NCI-H526 treated with DMSO at 0.1 percent for 48 hours (cell line): Measurements from ENCODE around the gene MAP4K2.

Experiments used
- DNase-seq: peaks from one replicate; lab custom pipeline; 2025; lab: John Stamatoyannopoulos, UW

The MAP4K2 gene

DNA sequence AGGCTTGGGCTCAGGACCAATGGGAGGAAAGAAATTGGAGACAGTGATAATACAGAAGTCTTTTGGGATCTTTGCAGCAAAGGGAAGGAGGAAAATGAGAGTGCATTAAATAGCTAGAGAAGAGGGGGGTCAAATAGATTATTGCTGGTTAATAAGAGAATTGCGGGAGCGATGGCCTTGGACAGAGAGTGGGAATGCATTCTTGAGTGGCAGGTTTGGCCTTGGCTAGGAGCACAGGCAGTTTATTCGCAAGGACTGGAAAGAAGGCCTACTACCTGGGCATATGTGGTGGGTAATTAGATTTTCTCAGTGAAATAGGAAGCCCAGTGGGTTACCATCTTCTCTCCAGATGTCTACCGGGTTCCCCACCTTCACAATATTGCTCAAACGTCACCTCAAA lies 10.8 kb upstream of the MAP4K2 start:
- no peak for DNase-seq

- DNase-seq: no peak
These were observed 7.9 kb upstream of the MAP4K2 start for GRCh38 chr11:64810891-64811272.

DNA sequence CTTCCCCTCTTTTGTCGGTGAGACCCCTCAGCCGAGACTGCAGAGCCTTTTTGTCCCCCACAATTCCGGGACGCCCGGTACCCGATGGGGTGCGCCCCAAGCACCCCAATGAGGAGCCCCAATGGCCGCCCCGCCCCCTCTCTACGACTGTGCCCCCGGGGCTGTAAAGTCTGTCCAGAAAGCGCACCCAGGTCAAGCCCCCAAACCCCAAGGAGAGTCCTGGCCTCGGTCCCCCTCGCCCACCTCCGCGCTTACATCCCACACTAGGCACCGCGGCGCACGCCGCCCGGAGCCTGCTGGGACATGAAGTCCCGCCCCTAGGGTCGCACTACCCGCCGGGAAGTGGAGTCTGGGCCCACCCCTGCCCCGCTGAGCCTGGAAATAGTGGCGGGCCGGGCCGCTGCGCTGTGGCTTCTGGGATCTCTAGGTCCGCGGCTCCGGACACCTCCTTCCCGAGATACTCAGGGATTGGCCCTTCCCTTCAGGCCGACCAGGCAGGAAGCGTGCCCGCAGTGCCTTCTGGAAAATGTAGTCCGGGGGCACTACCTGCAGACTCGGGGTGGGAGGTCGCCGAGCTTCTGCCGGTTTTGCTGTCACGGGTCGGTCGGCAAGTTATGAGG lies 7.4 kb upstream of the MAP4K2 start, which contains the start of gene MEN1:
Gene MEN1 (minus strand): TSS at position 281 of the 620 bp plus-strand sequence. CDS start 442 bp downstream, outside the sequence.
- peak; percentile 99 for DNase-seq

DNA sequence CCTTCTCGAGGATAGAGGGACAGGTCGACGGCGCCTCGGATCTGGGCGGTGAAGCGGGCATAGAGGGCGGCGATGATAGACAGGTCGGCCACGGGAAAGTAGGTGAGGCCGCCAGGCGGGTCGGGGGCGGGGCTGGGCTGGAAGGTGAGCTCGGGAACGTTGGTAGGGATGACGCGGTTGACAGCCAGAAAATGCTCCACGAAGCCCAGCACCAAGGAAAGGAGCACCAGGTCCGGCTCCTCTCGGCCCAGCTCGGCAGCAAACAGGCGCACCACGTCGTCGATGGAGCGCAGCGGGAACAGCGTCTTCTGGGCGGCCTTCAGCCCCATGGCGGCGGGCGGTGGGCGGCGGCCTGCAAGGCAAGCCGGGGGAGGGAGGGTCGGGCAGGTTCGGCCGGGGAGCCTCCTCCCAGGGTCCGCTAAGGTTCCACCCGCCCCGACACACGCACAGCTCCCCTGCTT lies 6.8 kb upstream of the MAP4K2 start:
- DNase-seq: peak; percentile 25

- DNase-seq: no peak
These were observed 2.5 kb upstream of the MAP4K2 start for GRCh38 chr11:64805481-64805880.

GRCh38 chr11:64804346-64805210 lies 1.6 kb upstream of the MAP4K2 start:
- DNase-seq: no peak

- DNase-seq: no peak
These were observed 882 bp upstream of the MAP4K2 start for GRCh38 chr11:64803846-64804345.

GRCh38 chr11:64802370-64803157 lies 450 bp downstream of the MAP4K2 start:
- DNase-seq: no peak

GRCh38 chr11:64801561-64802369 lies 1.2 kb downstream of the MAP4K2 start:
- DNase-seq: no peak

DNA sequence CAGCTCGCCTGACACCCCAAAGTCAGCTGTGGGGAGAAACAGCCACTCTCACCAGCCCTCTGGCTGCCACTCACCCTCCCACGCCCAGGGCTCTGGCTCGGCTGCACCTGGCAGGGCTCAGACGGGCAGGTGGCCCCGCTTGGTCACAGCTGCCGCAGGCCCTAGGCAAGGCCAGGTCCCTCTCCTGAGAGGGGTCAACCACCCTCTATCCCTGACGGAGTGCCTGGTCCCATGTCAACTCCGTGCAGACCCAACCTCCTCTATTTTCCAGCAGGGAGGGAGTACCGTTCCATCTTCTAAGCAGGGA lies 1.9 kb downstream of the MAP4K2 start:
- no peak for DNase-seq

DNA sequence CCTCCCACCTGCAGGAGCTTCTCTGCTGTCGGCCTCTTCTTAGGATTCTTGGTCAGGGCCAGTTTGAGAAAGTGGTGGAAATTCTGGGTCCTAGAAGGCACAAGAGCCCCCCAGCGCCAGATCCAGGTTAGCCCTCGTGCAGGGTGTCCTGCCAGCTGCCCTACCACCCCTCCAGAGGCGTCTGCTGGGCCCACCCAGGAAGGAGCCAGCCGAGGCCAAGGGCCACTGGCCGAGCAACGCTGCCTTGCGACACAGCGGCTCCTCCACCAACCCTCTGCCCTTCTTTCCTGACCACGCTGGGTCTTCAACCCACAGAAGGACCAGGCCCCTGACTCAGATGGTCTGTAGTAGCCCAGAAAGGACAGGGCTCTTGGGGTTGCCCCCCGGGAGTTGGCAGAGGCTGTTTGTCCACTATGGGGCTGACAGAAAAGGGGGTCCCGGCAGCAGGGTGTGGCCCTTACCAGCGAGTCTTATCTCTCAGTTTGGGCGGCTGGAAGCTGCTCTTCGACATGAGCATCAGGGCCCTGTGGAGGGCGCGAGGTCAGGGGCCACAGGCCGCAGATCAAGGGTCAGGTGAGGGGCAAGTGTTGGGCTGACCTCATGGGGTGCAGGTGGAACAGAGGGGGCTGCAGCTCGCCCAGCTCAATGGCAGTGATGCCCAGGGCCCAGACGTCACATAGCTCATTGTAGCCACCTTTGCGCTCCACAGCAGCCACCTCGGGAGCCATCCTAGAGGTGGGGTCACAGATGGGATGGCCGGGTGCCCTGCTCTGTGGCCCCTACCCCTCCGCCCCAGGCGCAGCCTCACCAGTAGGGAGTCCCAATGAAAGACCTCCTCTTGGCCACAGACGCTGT lies 2.5 kb downstream of the MAP4K2 start:
- DNase-seq: no peak

DNA sequence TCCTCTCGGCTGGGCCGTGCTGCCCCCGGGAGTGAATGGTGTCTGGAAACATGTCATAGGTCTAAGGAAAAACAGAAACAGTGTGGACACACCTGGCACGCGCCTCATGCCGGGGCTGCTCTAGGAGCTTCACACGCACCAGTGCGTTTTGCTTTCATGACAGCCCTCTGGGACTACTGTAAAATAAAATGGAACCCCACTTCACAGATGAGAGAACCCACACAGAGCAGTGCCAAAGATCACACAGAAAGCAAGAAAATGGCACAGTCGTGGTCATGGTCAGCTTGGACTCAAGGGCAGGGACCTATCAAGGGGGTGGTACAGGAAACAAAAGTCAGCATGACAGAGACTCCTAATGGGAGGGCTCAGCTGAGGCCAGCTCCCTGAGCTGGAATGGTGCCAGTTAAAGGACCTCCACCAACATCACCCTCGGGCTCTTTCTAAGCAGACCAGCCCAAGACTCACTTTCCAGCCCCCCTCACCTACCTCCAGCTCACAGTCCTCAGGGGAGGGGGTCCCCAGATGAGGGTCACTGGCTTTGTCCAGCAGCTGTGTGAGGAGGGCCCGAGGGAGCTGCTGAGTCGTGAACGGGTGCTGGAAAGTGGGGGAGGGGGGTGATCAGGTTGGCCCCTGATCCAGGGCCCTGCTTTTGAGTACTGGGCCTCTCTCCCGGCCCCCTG lies 3.3 kb downstream of the MAP4K2 start:
- no peak for DNase-seq

DNA sequence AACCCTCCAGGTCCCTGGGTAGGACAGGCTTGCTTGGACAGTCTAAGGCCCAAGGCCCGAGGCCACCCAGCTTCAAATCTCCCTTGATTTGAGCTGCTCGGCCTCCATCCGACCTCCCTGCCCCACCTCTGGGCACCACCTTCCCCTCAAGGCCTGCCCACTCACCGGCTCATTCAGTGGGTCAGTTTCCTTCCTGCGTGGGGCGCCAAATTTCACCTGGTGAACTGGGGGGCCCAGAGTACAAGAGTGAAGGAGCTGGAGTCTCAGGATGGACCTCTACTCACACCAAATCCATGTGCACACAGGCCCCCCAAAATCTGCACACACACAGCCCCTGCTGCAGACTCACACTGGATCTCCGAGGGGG lies 3.8 kb downstream of the MAP4K2 start:
- DNase-seq: no peak

DNA sequence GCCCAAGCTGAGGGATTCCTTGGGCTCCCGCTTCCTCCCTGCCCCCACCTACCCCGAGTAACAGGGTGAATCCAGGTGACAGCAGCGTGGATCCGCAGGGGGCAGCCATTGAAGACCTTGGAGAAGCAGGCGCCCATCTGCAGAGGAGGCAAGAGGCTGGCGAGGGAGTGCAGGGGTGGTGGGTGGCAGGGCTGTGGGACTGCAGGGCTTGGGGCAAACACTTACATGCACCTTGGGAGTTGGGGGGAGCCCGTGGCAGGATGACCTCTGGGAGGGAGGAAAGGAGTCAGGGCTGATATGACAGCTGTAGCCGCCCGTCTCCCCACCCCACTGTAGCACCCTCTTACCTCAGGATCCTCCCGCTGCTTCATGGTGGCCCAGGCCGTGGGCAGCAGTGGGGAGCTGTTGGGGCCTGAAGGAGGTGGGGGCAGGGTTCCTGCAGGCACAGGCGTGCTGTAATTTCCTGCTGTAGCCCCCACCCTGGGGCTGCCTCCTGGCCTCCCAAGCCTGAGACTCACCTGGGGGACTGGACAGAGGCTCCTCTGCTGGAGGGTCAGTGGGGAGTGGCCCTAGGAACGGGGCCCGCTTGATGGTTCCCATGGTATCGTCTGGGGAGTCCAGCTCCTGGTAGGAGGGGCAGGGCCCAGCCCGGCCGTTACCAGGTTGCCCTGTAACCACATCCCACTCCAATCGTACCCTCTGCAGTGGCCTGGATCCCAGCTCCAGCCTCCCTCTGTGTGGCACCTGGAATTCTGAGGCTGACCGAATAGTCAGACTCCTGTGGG lies 6.1 kb downstream of the MAP4K2 start:
- no peak for DNase-seq

DNA sequence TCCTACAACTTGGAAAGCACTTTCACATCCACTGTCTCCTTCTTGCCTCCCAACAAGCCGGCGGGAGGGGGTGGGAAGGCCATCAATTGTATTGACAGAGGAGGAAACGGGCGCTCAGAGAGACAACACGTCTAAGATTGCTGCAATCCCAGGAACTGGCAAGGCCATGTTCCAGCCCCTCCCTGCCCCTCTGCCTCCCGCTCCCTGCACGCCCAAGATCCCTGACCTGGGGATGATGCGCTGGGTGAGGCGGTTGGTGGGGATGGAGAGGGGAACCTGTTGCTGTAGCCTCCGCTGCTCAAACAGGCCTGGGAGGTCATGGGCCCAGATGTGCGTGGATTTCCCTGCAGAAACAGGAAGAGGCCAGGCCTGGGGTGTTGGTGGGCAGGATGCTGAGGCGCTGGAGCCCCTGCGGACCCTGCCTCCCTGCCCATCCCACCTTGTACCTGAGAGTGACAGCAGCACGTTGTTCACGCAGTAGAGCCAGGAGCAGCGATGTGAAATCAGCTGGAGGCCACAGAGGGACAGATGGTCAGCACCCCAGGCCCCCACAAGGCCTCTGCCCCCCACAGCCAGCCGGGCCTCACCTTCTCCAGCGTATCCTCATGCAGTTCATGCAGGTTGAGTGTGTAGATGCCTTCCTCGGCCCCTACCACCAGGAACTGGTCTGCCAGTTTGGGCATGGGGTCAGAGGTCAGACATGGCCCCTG lies 6.8 kb downstream of the MAP4K2 start:
- no peak for DNase-seq

DNA sequence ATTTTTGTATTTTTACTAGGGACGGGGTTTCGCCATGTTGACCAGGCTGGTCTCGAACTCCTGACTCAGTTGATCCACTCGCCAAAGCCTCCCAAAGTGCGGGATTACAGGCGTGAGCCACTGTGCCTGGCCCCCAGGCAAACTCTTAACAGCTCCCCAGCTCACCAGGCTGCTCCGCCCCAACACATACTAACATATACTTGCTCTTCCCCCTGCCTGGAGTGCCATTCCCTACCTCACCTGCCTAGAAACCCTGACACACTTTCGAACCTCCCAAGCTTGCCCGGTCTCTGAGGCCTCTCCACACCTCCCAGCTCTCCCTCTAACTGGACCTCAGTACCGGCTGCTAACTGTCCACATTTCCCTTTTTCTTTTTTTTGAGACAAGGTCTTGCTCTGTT lies 8.5 kb downstream of the MAP4K2 start:
- DNase-seq: no peak

GRCh38 chr11:64793271-64794160 lies 9.5 kb downstream of the MAP4K2 start:
- no peak for DNase-seq

DNA sequence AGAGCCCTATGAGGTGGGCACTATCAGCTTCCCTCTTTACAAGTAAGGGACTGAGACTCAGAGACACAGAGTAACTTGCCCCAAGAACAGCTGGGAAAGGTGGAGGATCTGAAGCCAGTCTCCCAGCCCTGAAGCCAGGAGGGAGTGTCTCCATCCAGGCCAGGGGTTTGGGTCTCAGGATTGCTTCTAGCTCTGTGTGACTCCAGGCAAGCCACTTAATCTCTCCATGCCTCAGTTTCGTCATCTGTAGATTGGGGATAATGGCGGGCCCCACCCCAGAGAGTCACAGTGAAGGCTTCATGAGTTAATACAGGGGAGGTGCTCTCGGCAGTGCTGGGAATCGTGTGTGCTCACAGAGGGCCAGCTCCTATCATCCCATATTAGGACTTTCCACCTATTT lies 10.5 kb downstream of the MAP4K2 start:
- no peak for DNase-seq
